K562 (cell line): ENCODE results near the gene PDZD2. TPM values are rescaled to one million over a fixed set of nuclear protein-coding genes. Genes with fewer than 3 reads are reported as not detected.
A peak's percentile ranks its signal among the peaks of the same experiment; 100 is the strongest.

Source experiments
- EGR1 ChIP-seq: fragments of 450-650 bp; conservative IDR thresholded peaks from 2 replicates; pipeline ENCODE4 v1.6.1; 2017; ENCODE audit warnings: mild to moderate bottlenecking
- FOXP1 ChIP-seq: sonication (generic); formaldehyde crosslinking; IDR thresholded peaks from 2 replicates; pipeline ENCODE4 v1.8.0; 2022; ENCODE audit warnings: mild to moderate bottlenecking, missing genetic modification reagents
- JUNB ChIP-seq: fragments of 450-650 bp; formaldehyde crosslinking; conservative IDR thresholded peaks from 2 replicates; pipeline ENCODE4 v1.4.0; 2020; ENCODE audit warnings: mild to moderate bottlenecking
- MTA3 ChIP-seq: fragments of 450-650 bp; formaldehyde crosslinking; IDR thresholded peaks from 2 replicates; pipeline ENCODE4 v1.6.1; 2017; ENCODE audit warnings: mild to moderate bottlenecking, borderline replicate concordance
- PHF8 ChIP-seq: fragments of 200-600 bp; sonication (generic); IDR thresholded peaks from 2 replicates; pipeline ENCODE4 v1.6.1; 2012; ENCODE audit warnings: mixed run types, mild to moderate bottlenecking, inconsistent platforms, low read length, moderate library complexity, borderline replicate concordance
- PKNOX1 ChIP-seq: fragments of 450-650 bp; IDR thresholded peaks from 2 replicates; pipeline ENCODE4 v1.6.1; 2016
- SMAD4 ChIP-seq: fragments of 250-450 bp; sonication (Bioruptor Pico); conservative IDR thresholded peaks from 2 replicates; pipeline ENCODE4 v1.8.0; 2021; ENCODE audit warnings: inconsistent platforms, mild to moderate bottlenecking, moderate library complexity
- SMARCA4 ChIP-seq: fragments of 450-650 bp; IDR thresholded peaks from 2 replicates; pipeline ENCODE4 v1.6.1; 2016
- SOX6 ChIP-seq: fragments of 450-650 bp; IDR thresholded peaks from 2 replicates; pipeline ENCODE4 v1.6.1; 2014; ENCODE audit warnings: mild to moderate bottlenecking
- TEAD4 ChIP-seq, 2 experiments: sonication (generic) in 1 of 2; formaldehyde crosslinking in 1 of 2; IDR thresholded peaks; 2 replicates each; pipeline versions ENCODE4 v1.6.1 to v1.8.0; 2012 to 2022; ENCODE audit warnings: borderline replicate concordance in 1 of 2, inconsistent platforms in 1 of 2, low read length in 1 of 2, mild to moderate bottlenecking in 1 of 2, missing genetic modification reagents in 1 of 2
- TRIM28 ChIP-seq: fragments of 450-650 bp; IDR thresholded peaks from 2 replicates; pipeline ENCODE4 v1.6.1; 2017
- TSHZ1 ChIP-seq: fragments of 250-450 bp; sonication (Bioruptor Pico); IDR thresholded peaks from 2 replicates; pipeline ENCODE4 v1.4.0; 2020; ENCODE audit warnings: mild to moderate bottlenecking, moderate library complexity
- ZNF197 ChIP-seq: fragments of 200-800 bp; sonication (Bioruptor generic); IDR thresholded peaks from 2 replicates; pipeline ENCODE4 v1.6.1; 2016; ENCODE audit warnings: low read depth, missing genetic modification characterization, missing compliant biosample characterization
- ZNF217 ChIP-seq: sonication (generic); formaldehyde crosslinking; IDR thresholded peaks from 2 replicates; pipeline ENCODE4 v1.8.0; 2022; ENCODE audit warnings: mild to moderate bottlenecking, missing genetic modification reagents
- ZNF561 ChIP-seq: fragments of 450-650 bp; formaldehyde crosslinking; conservative IDR thresholded peaks from 2 replicates; pipeline ENCODE4 v1.4.0; 2020; ENCODE audit warnings: mild to moderate bottlenecking, moderate library complexity
- ZNF609 ChIP-seq: sonication (generic); formaldehyde crosslinking; IDR thresholded peaks from 2 replicates; pipeline ENCODE4 v1.8.1; 2023; ENCODE audit warnings: missing genetic modification reagents, mild to moderate bottlenecking, borderline replicate concordance
- polyA plus RNA-seq, 8 experiments: library from polyadenylated mRNA; depleted of rRNA in 4 of 8; stranded (reverse) in 5 of 8; unstranded in 3 of 8; fragments of >200 nt; fragmentation: Nextera tagmentation in 2 of 8; fragmentation: Illumina TruSeq in 1 of 8; extraction: Ambion mirVana in 2 of 8; extraction: Trizol in 1 of 8; gene quantifications; 2 replicates each; pipeline versions ENCODE4 v1.2.1 to v1.2.3, GENCODE V29; 2011 to 2014; ENCODE audit warnings: inconsistent platforms in 1 of 8, missing spikeins in 1 of 8
- total RNA-seq, 7 experiments: library from RNA; depleted of rRNA in 6 of 7; stranded (reverse); fragments of >200 nt in 6 of 7; fragmentation: Illumina TruSeq in 2 of 7; extraction: Trizol in 2 of 7; gene quantifications; 2 replicates each; pipeline versions ENCODE4 v1.2.1 to v1.2.3, GENCODE V29; 2011 to 2021; ENCODE audit warnings: low replicate concordance in 1 of 7
- TF ChIP-seq, protein P1 (sequence below): fragments of 250-450 bp; sonication (Bioruptor Pico); IDR thresholded peaks from 2 replicates; pipeline ENCODE4 v1.4.0; 2020; ENCODE audit warnings: borderline replicate concordance

Gene PDZD2
- total and polyA plus RNA-seq, 9 of the 15 experiments (the other 6 are each of a cell fraction or from before 2014, with no cell fraction given) = 0.02 to 0.08 (median 0.04) TPM; not detected in 6

- TF ChIP-seq MTA3 = 0 out of 2 replicates have a peak, but pooled peaks have one; percentile 24
- TF ChIP-seq TSHZ1 = no peak
- TF ChIP-seq SOX6 = 0 out of 2 replicates have a peak, but pooled peaks have one; percentile 9
- TF ChIP-seq, protein P1, sequence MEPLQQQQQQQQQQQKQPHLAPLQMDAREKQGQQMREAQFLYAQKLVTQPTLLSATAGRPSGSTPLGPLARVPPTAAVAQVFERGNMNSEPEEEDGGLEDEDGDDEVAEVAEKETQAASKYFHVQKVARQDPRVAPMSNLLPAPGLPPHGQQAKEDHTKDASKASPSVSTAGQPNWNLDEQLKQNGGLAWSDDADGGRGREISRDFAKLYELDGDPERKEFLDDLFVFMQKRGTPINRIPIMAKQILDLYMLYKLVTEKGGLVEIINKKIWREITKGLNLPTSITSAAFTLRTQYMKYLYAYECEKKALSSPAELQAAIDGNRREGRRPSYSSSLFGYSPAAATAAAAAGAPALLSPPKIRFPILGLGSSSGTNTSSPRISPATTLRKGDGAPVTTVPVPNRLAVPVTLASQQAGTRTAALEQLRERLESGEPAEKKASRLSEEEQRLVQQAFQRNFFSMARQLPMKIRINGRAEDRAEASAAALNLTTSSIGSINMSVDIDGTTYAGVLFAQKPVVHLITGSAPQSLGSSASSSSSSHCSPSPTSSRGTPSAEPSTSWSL (CRISPR knock-in tag) = no peak
- TF ChIP-seq ZNF561 = no peak
- TF ChIP-seq ZNF609 = no peak
- peak; percentile 81 for TF ChIP-seq PKNOX1
- no peak for TF ChIP-seq TEAD4 (IDR thresholded peaks at IDR 0.05; ENCODE audit: low read length)
- no peak for TF ChIP-seq TEAD4 (CRISPR knock-in tag; IDR thresholded peaks at IDR 0.05; ENCODE audit: borderline replicate concordance)
- peak; percentile 76 for TF ChIP-seq SMAD4 (CRISPR knock-in tag)
- TF ChIP-seq FOXP1 (CRISPR knock-in tag) = no peak
- TF ChIP-seq SMARCA4 = no peak
- peak; percentile 26; the same call in 1 of the 2 replicates for TF ChIP-seq PHF8
- no peak for TF ChIP-seq JUNB (CRISPR knock-in tag)
- TF ChIP-seq EGR1 = 0 out of 2 replicates have a peak, but pooled peaks have one; percentile 23
- TF ChIP-seq ZNF217 (CRISPR knock-in tag) = no peak
- no peak for TF ChIP-seq ZNF197 (CRISPR knock-in tag)
- TF ChIP-seq TRIM28 = 0 out of 2 replicates have a peak, but pooled peaks have one; percentile 18
Observed at GRCh38 chr5:31638748-31639418, at the start of gene PDZD2 (continued).
